Hepatic stellate cell (primary cell): ENCODE results near the gene TDRD5.

Experiments used
- DNase-seq: peaks from one replicate; pipeline ENCODE4 v3.0.0; 2011; ENCODE audit warnings: low spot score

Gene TDRD5, protein sequence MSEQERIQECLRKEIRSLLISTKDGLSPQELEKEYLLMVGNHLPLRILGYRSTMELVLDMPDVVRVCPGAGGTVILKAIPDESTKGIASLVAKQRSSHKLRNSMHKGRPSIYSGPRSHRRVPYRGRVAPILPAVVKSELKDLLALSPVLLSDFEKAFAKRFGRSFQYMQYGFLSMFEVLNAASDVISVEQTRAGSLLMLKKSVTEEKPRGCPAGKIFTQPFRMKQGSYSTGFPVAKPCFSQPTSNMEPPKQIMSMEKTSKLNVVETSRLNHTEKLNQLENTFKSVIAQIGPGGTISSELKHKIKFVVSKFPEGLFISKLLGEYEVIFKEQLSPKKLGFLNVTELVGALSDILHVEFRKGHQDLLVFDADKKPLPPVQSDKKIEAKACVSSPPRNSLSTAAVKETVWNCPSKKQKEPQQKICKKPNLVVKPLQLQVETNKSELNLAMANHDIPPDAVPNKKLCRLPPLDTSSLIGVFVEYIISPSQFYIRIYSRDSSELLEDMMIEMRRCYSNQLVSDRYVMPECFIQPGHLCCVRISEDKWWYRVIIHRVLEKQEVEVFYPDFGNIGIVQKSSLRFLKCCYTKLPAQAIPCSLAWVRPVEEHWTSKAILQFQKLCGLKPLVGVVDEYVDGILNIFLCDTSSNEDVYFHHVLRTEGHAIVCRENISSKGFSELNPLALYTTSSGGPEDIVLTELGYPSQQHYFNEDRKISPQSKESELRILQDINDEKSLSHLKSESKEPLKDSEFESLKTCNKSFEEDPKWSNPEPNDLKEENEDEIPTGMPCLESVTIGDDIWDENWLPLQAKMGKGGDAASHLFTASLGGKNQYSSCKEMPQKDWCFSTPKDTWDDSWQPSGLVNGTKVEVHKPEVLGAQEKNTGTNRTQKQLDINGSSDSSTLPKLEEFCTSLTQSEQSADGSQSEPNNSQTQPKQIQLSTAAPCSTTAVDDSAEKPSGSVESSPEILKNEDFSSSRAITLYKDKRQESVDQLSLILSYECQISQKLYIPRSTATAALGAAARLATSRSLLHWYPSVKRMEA

DNA sequence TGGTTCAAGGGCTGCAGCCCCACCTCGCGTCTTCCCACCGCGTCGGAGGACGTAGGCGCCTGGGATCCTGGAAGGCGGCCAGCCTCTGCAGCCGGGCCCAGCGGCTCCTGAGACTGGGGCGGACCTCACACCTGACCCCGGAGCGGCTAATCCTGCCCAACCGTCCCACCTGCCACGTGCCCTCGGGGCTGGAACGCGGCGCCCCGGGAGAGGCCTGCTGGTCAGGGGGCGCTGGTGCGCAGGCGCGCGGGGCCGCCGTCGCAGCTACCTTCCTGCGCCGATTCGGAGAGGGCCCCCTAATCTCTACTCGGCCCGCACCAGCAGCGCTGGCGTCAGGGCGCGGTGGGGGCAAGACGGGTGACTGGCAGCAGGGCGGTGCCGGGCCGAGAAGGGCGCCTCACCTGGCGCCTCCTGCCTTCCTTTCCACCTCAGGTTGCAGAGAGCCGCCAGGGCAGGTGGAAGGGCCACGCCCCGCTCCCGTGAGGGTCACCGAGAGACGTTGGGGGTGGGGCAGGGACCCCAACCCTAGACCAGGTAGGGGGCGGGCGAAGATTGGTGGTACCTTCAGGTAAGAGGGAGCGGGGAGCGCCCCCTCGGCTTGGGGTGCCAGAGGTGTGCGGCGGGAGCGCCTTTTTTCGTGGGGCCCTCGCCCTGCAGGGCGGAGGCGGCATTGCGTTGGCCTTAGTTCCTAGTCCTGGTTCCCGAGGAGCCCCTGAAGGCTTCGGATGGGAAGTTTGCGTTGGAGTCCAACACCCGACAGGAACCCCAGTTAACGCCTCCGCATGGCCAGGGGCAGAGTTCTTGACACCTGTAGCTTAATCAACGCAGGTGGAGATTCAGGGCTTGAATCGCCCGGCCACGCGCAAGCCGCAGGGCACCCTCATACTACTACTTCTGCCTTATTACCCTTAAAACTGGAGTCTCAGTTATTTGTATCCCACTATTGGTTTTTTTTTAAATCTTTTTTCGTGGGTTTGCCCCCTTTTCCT is at the start of gene TDRD5:
Gene TDRD5, plus strand, starts transcription at position 241 of the 989 bp plus-strand sequence. CDS start 784 bp downstream, outside the sequence.
- no peak for DNase-seq

DNA sequence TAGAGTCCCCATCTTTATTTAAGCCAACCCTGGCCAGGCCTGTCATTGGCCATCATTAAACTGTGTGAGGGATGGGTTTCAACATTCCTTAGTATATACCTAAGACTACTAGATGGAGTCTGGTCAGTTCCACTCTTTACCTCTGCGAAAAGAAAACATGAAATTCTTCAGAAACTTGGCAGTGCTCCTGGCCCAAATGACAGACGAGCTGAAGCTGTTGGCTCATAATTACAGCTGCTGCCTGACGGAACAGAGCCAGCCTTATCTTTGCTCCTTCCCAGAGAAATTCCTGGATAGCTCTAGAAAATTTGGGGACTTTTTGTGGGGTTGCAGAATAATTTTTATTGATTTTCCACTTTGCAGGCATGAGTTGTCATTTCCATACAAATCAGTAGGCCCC is 46.3 kb upstream of the TDRD5 start:
- DNase-seq: no peak

DNA sequence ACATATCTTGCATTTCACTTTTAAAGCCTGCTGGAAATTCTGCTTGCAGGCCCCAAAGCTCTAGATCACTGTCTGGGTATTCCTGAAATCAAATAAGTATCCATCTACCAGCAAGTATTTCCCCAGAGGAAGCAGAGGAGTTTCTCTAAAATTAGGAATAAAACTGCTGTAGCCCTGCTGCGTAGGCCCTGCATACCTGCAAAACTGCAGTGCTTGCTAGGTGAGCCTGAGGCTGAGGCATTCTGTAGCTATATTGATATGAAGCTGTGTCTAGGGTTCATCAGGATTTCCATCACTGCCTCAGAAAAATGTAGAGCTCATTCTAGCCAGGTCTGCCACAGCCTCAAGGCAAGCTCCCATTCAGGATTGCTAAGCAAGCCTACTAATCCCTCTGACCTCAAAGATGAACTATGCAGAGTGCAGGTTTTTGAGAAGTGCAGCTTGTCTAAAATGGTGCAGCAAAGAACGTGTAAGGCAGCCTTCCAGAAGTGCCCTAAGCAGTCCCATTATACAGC is 44.6 kb upstream of the TDRD5 start:
- DNase-seq: no peak

DNA sequence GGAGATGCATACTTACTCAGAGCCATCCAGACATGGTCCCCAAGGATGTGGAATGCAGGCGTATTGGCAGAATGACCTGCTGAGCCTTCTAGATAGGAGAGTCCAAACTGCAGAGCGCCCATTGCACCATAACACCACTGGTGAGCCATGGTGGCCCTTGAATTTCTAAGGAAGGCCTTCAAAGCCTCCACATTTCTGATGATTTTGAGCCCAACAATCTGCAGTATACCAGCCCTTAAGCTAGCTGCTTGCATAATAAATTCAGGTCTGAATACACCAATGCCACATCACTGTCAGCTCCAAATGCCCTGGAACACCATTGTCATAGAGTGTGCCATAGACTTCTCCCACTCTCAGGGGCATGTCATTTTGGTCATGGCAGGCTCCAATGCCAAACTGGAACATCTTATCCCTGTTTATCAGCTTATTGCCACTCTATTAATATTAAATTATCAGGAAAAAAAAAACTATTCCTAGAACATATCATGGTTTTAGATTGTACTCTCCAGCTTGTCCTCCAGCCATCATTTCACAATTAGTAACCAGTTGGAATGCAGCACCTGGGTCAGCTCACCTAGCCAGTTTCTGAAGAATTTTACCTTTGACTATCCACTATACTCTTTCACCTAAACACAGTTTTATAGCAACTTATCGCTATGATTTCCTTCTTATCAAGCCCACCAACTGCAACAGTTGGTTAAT is 42.8 kb upstream of the TDRD5 start:
- DNase-seq: no peak

DNA sequence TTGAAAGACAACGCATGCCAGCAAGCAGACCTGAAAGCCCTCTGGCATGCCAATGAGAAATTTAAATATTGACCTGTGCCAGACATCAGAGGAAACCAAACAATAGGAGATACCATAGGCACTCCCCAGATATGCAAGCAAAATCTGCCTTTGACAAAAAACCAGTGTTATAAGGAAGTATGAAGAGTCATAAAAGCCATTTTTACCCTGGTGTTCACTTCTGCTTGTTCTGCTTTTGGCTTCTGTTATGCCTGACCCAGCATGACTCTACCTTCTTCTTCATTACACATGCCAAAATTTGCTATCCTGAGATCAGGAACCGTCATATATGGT is 42.3 kb upstream of the TDRD5 start:
- DNase-seq: no peak

DNA sequence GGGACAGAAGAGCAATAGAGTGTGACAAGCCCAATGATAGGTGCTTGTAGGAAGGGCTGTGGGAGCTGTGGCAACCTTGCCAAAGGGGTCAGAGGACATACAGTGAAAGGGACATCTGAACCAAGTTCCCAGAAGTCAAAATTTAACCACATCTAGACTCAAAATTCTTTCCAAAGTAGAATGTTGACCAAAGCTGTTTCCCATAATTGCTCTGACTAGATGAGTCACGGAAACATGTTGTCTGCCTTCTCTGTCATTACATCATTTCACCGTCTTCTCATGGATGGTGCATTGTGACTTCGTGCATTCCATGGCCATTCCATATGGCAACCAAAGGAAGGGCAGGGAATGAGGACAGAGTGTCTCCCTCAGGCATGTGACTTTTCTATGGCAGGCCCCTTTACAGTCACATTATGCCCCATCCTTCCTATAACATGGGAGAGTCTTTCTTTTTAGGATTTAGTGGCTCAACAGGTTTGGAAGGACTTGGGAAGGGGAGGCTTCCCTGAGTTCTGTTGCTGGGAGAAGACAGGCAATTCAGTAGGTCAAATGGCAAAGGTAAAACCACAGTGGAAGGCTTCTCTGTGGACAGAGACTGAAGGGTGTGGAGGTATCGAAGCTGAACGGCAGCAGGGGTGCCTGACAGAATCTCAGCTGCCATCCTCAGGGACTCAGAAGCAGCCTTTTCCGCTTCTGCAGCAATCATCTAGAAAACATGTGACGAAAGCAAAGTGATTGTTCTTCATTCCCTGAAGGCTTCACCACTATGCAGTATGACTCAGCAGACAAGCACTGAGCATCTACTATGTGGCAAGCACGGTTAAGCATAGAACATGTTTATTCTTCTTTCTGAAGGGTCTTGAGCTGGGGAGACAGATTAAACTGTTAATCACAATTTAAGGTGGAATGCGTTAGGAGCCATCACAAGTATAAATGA is 40.6 kb upstream of the TDRD5 start:
- DNase-seq: no peak

DNA sequence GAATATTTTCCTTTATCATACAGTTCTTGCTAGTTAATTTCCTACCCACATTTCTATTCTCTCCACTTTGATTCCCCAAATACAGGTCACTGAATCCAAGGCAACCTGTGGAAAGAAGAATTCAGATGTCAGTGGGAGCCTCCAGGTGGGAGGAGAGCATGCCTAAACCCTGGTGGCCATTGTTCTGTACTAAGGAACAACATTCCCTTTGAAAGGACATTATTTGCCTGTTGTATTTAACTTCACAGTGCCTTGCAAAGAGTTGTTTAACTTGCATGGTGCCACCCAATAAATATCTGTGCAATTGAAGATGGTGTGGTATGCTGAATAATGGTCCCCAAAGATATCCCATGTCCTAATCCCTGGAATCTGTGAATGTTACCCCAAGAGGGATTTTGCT is 37.2 kb upstream of the TDRD5 start:
- no peak for DNase-seq

DNA sequence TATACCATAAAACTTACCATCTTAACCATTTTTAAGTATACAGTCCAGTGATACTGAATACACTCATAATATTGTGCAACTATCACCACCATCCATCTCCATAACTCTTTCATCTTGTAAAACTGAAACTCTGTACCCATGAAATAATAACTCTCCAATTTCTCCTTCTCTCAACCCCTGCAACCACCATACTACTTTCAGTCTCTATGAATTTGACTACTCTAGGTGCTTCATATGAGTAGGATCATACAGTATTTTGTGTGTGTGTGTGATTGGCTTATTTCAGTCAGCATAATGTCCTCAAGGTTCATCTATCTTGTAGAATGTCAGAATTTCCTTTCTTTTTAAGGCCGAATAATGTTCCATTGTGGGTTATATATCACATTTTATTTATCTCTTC is 33.6 kb upstream of the TDRD5 start:
- DNase-seq: no peak

DNA sequence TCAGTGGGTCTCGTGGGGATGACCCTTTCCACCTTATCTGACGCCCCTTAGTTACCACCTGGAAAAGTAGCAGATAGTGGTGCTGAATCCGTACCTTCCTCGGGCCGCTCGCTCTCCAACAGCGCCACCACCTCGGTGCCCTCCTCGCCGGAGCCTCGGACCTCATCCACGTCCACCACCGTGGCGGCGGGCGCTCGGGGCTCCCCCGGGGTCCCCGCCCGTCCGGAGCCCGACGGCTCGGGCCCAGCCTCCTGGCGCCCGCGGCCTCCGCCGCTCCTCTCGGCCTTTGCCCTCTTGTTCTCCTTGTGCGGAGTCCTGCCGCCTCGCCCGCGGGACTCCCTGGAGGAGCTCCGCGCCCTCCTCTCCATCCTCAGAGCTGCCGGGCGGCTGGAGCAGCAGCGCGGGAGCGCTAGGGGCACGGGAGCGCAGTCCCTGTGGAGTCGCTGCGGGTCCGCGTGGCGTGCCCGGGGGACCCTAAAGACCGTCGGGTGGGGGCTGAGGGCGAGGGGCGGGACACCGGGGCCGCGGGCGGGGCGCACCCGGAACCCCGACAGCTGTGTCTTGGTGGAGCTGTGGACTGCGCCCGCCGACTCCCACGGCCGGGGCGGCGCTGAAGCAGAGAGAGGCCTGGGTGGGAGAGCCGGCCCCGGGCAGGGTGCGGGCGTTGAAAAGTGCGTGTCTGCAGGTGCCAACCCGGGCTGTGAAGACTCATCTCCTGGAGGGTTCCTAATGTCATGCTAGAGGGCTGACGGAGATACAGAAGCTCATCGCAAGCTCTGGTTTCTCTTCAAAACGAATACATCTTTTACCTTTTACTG is 15.9 kb upstream of the TDRD5 start, which contains the start of gene NPHS2:
Gene NPHS2, minus strand, starts transcription at position 452 of the 818 bp plus-strand sequence. Its CDS starts 84 bp downstream, at position 368.
- no peak for DNase-seq

DNA sequence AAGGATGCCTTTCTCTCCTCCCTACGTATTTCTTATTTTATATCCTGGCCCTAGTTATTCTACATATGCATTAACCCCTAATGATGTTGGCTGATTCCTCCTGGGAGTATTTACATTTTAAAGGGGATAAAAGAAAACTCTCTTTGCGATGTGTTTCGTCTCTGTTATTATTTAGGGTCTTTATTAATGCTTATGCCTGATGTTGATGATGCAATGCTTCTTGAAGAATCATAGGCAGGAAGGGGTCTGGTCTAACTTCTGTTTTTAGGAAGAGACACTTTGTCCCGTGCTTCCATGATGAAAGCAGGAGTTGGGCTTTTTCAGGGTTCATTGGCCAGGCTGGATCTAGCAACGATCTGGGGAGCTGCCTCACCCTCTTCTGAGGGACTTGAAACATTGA is 15.1 kb upstream of the TDRD5 start:
- DNase-seq: no peak

DNA sequence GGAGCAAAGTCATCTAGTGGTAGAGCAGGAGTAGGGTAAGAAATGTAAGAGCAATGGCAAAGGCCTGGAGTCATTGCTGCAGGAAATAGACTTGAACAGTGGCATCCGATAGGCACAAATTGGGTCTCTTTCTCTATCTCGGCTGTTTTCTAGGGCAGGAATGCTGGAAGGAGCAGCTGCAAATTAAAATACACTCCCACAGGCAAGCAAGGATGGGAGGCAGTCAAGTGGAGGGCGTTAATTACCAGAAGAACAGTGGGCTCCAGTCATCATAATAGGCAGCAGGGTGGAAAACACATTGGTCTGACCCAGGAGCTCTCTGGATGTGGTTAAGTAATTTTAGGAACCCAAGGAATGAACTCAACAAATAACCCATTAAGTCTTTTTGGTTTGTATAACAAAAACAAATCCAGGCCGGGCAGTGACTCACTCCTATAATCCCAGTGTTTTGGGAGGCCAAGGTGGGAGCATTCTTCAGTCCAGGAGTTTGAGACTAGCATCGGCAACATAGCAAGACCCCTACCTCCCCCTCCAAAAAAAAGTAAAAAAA is 7.8 kb upstream of the TDRD5 start:
- DNase-seq: no peak

DNA sequence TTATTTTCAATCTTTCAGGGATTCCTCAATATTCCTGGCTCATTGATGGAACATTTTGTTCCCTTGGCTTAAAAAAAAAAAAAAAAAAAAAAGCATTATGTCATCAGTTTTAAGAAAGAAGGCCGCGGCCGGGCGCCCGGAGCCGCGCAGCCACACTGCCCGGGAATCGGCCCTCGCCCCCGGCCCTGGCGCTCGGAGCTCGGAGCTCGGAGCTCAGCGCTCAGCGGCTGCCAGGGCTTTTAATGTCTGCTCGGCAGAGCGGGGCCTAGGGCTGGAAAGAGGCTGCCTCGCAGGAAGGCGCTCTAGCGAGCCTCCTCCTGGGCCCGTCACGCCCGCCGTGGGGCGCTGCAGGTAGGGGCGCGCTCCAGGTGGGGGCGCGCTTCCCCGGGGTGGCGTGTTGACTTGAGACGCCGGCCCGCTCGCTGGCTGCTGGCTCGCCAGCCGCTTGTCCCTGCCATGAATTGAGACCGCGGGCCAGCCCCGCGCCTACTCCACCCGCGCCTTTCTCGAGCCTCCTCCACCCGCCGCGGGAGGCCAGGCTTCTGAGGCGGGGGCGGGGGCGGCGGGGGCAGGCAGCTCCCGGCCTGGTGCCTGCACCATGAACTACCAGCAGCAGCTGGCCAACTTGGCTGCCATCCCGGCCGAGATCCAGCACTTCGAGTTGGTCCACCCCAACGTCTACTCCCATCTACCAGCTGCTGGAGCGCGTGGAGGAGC is 5.4 kb upstream of the TDRD5 start:
- no peak for DNase-seq

DNA sequence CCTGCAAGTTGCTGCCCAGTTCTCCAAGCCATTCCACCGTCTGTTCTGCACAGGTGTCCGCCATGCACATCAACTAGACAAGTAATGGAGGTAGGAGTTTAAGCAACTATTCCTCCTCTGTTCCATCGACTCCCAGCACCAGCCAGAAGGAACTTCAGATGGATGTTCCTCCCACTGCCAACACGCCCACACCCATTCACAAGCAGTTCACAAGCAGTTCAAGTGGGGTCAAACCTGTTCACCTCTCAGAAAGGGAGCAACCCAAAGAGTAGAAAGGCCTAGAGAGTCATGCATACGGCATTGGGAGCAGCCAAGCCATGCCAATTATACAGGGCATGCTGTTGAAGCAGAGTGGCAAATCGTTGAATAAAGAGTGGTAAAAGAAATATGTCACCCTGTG is 4.3 kb upstream of the TDRD5 start:
- no peak for DNase-seq

DNA sequence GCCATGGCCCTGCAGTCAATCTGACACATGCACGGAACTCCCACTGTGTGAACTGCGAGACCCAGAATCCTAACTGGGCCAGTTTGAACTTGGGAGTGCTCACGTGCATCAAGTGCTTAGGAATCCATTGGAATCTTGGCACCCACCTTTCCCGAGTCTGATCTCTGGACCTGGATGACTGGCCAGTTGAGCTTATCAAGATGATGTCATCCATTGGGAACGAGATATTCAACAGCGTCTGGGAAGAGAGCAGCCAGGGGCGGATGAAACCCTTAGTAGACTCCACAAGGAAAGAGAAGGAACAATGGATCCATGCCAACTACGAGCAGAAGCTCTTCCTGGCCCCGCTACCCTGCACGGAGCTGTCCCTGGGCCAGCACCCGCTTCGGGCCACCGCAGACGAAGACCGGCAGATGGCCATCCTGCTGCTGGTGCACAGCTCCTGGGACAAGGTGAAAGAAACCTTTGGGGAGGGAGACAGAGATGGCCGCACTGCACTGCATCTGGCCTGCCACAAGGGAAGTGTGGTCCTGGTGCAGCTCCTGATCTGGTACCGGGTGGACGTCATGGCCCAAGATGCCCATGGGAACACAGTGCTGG is 3.1 kb upstream of the TDRD5 start:
- DNase-seq: no peak

DNA sequence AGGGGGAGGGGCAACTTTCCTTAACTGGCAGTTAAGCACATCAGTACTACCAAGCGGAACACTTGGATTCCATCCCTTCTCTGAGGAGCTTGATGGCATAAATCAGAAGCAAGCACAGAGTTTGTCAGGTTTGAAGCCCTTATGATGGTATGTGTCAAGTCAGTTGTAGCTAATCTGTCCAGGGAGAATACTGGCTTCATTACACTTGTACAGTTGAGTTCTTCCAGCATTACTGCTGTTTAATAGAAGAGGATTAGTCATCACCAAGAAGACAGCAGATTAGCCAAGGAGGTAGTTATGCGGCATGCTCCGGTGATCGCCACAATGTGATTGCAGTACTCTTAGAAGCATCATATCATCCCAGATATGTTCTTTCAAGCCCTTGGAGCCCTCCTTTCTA is 2.1 kb upstream of the TDRD5 start:
- DNase-seq: no peak

DNA sequence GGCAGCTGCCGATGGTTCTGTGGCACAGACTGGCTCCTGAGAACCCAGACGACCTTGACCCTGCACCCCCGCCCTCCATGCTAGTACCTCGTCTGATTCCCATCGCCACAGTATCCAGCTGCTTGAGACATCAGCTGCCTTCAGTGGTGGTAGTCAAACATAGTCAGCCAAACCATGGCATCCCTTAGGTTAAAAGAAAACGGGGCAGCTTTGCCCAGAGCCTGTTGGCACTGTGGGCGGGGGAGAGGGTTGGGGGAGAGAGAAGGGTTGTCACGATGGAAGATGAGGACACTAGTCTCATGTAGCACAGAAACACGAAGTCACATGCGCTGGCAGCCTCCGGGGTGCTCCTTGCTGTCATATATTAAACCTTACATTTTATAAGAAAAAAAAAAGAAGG is 961 bp upstream of the TDRD5 start:
- DNase-seq: no peak

DNA sequence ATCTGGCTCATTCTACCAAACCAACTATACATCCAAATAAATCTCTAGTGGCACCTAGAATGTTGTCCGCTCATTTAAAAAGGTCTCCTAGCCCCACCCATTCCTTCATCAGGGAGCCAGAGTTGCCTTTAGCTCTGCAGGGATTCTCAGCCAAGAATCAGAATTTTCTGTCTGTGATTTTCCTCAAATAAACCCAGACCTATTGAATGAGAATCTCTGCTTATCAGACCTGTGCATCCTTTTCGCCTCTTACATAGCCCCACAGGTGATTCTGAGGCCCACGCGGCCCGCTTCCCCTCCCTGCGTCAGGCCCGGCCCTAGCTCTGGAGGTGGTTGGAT is 410 bp upstream of the TDRD5 start:
- DNase-seq: no peak

DNA sequence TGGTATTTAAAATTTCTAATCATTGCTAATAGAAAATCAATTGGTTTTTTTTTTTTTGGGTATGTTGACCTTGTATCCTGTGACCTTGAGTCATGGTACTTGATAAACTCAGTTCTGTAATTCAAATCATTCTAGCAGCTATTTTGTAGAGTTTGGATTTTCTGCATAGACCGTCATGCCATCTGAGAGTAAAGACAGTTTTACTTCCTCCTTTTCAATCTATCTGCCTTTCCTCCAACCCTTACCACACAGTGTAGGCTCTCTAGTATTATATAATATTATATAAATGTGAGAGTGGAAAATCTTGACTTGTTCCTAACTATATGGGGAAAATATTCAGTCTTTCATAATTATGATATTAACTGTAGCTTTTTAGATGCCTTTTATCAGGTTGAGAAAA is 7.0 kb downstream of the TDRD5 start:
- DNase-seq: no peak
